ENCODE data around the gene EVPL.

DNA sequence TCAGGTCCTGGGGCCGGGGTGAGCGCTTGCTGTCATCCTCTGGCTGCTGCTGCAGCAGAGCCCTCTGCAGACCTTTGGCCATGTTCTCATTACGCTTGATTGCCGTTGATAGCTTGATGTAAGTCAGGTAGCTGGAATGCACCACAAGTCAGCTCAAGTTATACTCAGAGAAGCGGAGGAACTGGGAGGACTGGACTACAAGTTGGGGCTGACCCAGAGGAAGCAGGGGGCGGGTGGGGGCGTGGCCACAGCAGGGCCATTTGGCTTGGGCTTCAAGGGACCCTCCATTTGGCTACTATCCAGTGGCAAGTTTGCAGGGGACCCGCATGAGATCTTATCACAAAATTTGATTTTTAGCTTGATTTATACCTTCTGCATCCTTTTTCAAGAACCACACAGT lies 19.0 kb upstream of the EVPL start:
- no peak for TF ChIP-seq YY1 (IDR thresholded peaks at IDR 0.05; ENCODE audit: insufficient read depth, insufficient read length)
- TF ChIP-seq ZNF274 (IDR thresholded peaks at IDR 0.05; ENCODE audit: low read depth, low read length): no peak
- TF ChIP-seq SUZ12 (IDR thresholded peaks at IDR 0.05; ENCODE audit: extremely low read depth, insufficient read depth, insufficient read length): no peak
